NCI-H748 (cell line): ENCODE measurements around the gene TMEM203.
A peak's percentile ranks its signal among the peaks of the same experiment; 100 is the strongest.

Source experiments
- DNase-seq: peaks from one replicate; lab custom pipeline; 2025; ENCODE audit not compliant: unreplicated experiment; lab: John Stamatoyannopoulos, UW

The TMEM203 gene

GRCh38 chr9:137182836-137183235 lies 22.6 kb downstream of the TMEM203 start:
- no peak for DNase-seq

- DNase-seq = no peak
Observed at GRCh38 chr9:137181680-137182079, 23.8 kb downstream of the TMEM203 start.

GRCh38 chr9:137180491-137180890 lies 25.0 kb downstream of the TMEM203 start:
- no peak for DNase-seq

DNA sequence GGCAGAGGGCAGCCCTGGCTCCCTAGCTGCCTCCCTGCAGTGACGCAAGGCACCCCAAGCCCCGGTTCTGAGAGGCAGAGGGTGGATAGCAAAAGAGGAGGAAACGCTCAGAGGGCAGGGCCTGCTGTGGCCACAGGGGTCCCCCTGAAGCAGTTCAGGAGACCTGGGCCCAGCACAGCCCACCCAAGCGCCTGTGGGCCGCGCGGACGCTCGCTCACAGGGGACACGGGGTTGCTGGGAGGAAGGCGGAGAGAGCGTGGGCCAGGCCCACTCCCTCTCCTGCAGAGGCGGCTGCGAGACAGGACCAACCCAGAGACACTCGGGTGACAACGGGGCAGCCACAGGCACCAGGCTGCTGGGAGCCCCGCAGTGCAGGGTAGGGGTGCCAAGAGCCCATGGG lies 25.7 kb downstream of the TMEM203 start:
- no peak for DNase-seq

DNA sequence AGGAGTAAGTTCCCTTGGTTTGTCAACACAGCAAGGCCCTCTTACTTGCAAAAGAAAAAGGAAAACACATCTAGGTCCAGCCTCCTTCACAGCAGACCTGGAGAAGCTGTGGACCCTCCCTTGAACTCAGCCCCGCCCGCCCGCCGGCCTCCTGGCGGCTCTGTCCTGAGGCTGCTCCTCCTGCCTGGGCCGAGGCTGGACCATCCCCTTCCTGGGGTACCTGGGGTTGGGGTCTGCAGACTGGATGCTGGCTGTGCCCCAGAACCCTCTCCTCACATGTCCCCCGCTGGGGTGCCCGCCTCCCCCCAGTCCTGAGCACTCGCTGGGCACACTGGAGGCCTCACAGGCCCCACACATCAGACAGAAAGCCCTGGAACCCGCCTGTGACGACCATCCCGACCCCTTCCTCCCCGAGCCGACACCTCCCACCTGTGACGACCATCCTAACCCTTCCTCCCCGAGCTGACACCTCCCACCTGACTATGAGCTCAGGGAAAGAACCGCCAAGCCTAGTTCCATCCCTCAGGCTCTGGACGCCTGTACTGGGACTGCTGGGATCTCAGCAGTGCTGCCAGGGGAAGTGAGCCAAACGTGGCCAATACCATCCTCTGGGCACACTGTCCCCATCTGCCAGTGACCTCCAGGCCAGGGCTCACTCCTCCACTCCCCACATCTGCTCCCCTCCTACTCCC lies 26.4 kb downstream of the TMEM203 start:
- DNase-seq = no peak

DNA sequence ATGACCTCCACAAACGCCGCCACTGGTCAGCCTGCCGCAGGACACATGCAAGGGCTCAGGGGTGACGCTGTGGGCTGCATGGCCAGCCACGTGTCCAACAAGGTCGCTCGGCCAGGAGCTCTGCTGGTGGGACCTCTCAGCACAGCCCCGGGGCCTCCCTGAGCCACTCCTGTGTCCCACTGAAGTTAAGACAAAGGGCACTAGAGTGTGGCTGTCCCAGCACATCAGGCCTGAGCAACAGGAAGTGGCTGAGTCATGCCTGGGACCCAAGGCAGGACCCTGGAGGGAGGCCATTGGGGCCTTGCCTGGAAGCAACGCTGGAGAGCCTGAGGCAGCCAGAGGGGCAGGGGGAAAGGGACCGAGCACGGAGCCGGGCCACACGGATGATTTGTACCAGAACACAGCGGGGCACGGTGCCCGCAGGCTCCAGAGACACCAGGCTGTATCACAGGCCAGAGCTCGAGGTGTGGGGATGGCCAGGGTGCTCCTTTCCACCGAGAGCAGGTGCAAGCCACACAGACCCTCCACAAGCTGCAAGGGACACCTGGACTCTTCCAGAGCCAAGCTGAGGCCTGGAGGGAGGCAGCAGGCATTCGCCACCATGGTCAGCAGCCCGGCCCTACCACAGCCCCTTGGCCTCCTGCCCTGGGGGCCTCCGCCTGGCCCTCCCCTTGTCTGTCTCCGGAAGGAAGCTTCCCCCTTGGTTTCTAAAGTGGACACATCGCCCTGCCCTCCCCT lies 27.1 kb downstream of the TMEM203 start:
- no peak for DNase-seq

- peak; percentile 63 for DNase-seq
Observed at GRCh38 chr9:137176302-137177182, 28.9 kb downstream of the TMEM203 start.

- DNase-seq = no peak
Observed at GRCh38 chr9:137175345-137175961, 30.0 kb downstream of the TMEM203 start.

DNA sequence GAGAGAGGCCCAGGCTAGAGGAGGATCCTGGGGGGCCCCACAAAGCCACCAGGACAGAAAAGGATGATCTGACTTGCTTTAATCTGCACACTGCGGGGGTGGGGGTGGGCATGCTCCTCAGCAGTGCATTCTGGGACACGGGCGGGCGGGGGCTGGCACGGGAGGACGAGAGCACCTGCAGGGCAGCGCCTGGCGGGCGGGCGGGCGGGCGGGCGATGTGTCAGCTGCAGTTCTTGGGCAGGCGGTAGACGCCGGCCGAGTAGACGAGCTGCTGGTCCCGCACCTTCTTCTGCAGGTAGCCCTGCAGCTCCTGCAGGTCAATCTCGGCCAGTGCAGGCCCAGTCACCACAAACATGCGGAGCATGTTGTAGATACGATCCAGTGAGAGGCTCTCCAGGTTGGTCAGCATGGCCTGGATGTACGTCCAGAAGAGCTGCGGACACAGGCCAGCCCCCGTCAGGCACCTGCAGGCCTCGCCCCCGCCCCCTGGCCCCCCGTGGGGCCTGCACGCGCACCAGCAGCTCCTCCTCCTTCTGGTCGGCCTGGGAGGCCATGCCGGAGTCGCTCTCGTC lies 30.6 kb downstream of the TMEM203 start:
- DNase-seq = peak; percentile 25

- DNase-seq = no peak
Observed at GRCh38 chr9:137173796-137174664, 31.4 kb downstream of the TMEM203 start.

DNA sequence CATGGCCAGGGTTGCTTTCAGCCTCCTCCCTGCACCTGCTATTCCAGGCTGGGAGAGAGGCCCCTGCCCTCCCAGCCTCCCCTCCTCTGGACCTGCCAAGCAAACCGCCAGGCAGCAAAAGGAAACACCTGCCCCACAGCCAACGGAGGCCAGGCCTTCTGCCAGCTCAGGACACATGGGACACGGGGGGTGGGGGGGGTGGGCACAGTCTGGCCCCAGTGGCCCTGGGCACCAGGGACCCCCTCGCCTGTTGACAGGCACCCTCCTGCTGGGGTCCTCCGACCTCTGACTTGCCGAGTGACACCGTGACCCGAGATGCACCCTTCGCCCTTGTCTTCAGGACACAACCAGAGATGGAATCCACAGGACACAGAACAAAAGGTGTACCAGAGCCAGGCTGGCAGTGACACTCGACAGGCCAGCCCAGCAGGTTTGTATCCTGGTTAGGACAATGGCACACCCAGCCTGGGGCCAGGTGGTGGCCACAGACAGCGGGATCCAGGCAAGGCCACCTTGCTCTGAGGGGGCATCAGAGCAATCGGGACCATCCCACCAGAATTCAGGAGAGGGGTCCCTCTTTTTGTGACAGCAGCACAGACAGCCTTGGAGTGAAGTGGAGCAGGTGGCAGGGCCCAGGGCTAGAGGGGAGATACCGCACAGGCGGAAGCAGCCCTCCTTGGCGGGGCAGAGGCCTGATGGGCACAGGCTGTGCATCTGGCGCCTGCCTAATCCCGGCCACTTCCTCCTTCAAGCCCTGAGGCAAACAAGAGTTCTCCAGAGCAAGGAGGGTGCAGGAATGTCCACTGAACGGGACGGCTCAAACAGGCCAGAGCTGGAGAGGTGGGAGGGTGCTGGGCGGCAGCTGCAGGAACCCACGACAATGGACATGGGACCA lies 32.3 kb downstream of the TMEM203 start:
- DNase-seq = no peak

- no peak for DNase-seq
Observed at GRCh38 chr9:137171149-137171900, 34.1 kb downstream of the TMEM203 start.

DNA sequence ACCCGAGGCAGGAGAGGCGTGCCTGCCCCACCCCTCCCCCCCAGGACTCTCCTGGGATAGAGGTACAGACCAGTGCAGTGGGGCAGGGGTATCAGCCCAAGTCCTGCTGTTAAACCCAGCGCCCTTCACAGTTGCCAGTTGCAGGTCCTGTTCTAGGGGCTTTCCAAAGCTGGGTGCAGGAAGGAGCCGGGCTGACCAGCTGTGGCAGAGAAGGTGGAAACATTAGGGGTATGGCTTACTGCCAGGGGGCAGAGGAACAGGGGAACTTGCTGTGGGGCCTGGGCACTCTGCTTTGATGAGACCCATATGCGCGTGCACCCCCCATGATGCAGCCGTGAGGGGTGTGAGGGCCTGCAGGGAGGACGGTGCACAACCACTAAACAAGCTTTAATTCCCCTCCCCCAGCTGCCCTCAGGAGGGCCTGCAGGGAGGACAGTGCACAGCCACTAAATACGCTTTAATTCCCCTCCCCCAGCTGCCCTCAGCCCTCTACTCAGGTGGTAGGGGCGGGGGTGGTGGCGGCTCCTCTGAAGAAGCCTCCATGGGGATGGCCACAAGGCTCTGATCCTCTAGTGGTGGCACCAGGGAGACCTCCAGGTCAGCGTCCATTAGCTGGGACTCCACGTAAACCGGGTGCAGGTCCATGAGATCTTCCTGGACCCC lies 34.8 kb downstream of the TMEM203 start:
- DNase-seq = no peak

- no peak for DNase-seq
Observed at GRCh38 chr9:137169896-137170358, 35.5 kb downstream of the TMEM203 start, which contains the start of gene LRRC26. Gene LRRC26, minus strand, starts transcription at chr9:137170051. Its CDS starts 108 bp downstream, at chr9:137169943.

GRCh38 chr9:137168904-137169856 lies 36.3 kb downstream of the TMEM203 start:
- DNase-seq = peak; percentile 96

- no peak for DNase-seq
Observed at GRCh38 chr9:137168573-137168903, 36.9 kb downstream of the TMEM203 start.
